Endothelial cell of umbilical vein (primary cell): Measurements from ENCODE around the gene TIGD4. TPM values are rescaled to one million over a fixed set of nuclear protein-coding genes. Genes with fewer than 3 reads are reported as not detected.
A peak's percentile ranks its signal among the peaks of the same experiment; 100 is the strongest.

Source experiments
- BruUV-seq: library from RNA; stranded (reverse); fragments of 400-500 nt; replicated peaks from 2 replicates; lab custom pipeline; 2021; lab: Mats Ljungman, UMichigan
- CTCF ChIA-PET: fragments of 300-600, 350-600 bp; sonication (Branson Sonifier 250); formaldehyde crosslinking; loops from one replicate; lab custom pipeline; 2021; ENCODE audit warnings: antibody characterized with exemption, inconsistent platforms; lab: Charles Lee
- POLR2A ChIA-PET: fragments of 300-600, 350-600 bp; sonication (Branson Sonifier 250); formaldehyde crosslinking; loops from one replicate; lab custom pipeline; 2021; ENCODE audit warnings: antibody characterized with exemption, inconsistent platforms; lab: Charles Lee
- DNase-seq: peaks from one replicate; pipeline ENCODE4 v3.0.0-alpha.2; 2011; ENCODE audit warnings: low read depth, low spot score
- FAIRE-seq: peaks from 2 replicates; lab custom pipeline; 2011; peaks lifted over from hg19 to GRCh38; lab: Jason Lieb, UNC
- H2AFZ ChIP-seq: 2 replicates; pipeline ENCODE4 v1.6.0; 2012; ENCODE audit warnings: low read depth, low read length, control low read depth, inconsistent platforms
- H3K27ac ChIP-seq: 2 replicates; pipeline ENCODE4 v1.5.1; 2011; ENCODE audit warnings: low read depth, mild to moderate bottlenecking, control low read depth, low read length, moderate library complexity; ENCODE audit not compliant: insufficient read depth
- H3K27me3 ChIP-seq, 2 experiments: 2 replicates each; pipeline versions ENCODE4 v1.6.0 to v1.6.1; 2011; ENCODE audit warnings: low read length in 2 of 2, mixed read lengths in 1 of 2; ENCODE audit not compliant: control insufficient read depth in 2 of 2, insufficient read depth in 2 of 2
- H3K36me3 ChIP-seq, 2 experiments: 2 replicates in 1 of 2; 3 replicates in 1 of 2; pipeline ENCODE4 v1.5.1; 2011; ENCODE audit warnings: low read length in 2 of 2, mild to moderate bottlenecking in 1 of 2, moderate library complexity in 1 of 2; ENCODE audit not compliant: control insufficient read depth in 2 of 2, insufficient read depth in 2 of 2; ENCODE audit errors: extremely low read depth in 1 of 2
- H3K4me1 ChIP-seq: 3 replicates; pipeline ENCODE4 v1.5.1; 2011; ENCODE audit warnings: mild to moderate bottlenecking, low read length; ENCODE audit not compliant: control insufficient read depth, insufficient read depth; ENCODE audit errors: extremely low read depth
- H3K4me2 ChIP-seq: 2 replicates; pipeline ENCODE4 v1.6.1; 2011; ENCODE audit warnings: low read length, control low read depth, mixed read lengths; ENCODE audit not compliant: insufficient read depth
- H3K4me3 ChIP-seq, 3 experiments: fragments of 200-600 bp in 1 of 3; sonication (generic), shearing (Covaris generic) in 1 of 3; replicated peaks in 1 of 3; 2 replicates each; pipeline ENCODE4 v1.5.1; 2011 to 2016; ENCODE audit warnings: control low read depth in 3 of 3, low read length in 3 of 3, mild to moderate bottlenecking in 2 of 3, inconsistent platforms in 1 of 3, low read depth in 1 of 3, moderate library complexity in 1 of 3; ENCODE audit not compliant: insufficient read depth in 1 of 3
- H3K79me2 ChIP-seq: 2 replicates; pipeline ENCODE4 v1.6.0; 2012; ENCODE audit warnings: low read length, inconsistent platforms; ENCODE audit not compliant: control insufficient read depth, insufficient read depth
- H3K9ac ChIP-seq: replicated peaks from 2 replicates; pipeline ENCODE3; 2011; ENCODE audit warnings: low read length, control low read depth; ENCODE audit not compliant: insufficient read depth; ENCODE audit errors: extremely low read depth
- H3K9me1 ChIP-seq: replicated peaks from 3 replicates; pipeline ENCODE4 v1.6.0; 2011; ENCODE audit warnings: mild to moderate bottlenecking, low read length; ENCODE audit not compliant: control insufficient read depth, insufficient read depth; ENCODE audit errors: extremely low read depth
- H3K9me3 ChIP-seq: replicated peaks from 2 replicates; pipeline ENCODE4 v1.5.1; 2012; ENCODE audit warnings: low read length, inconsistent platforms; ENCODE audit not compliant: control insufficient read depth, insufficient read depth
- H4K20me1 ChIP-seq: replicated peaks from 2 replicates; pipeline ENCODE3; 2011; ENCODE audit warnings: mild to moderate bottlenecking, low read length; ENCODE audit not compliant: control insufficient read depth, insufficient read depth; ENCODE audit errors: extremely low read depth
- CTCF ChIP-seq, 2 donors: IDR thresholded peaks; 1 replicate in 1 of 2; 2 replicates in 1 of 2; pipeline ENCODE4 v1.5.1; 2011; ENCODE audit warnings: low read length in 2 of 2, mild to moderate bottlenecking in 2 of 2, moderate library complexity in 2 of 2, control low read depth in 1 of 2, inconsistent platforms in 1 of 2, low read depth in 1 of 2; ENCODE audit not compliant: insufficient read depth in 1 of 2; ENCODE audit errors: extremely low read depth in 1 of 2
- EZH2 ChIP-seq: IDR thresholded peaks from 2 replicates; pipeline ENCODE4 v1.6.1; 2012; ENCODE audit warnings: borderline replicate concordance, low read depth, mild to moderate bottlenecking, moderate library complexity, low read length, inconsistent platforms; ENCODE audit not compliant: severe bottlenecking
- FOS ChIP-seq: IDR thresholded peaks from 2 replicates; pipeline ENCODE4 v1.6.1; 2011; ENCODE audit warnings: mild to moderate bottlenecking, low read length, moderate library complexity, borderline replicate concordance; ENCODE audit not compliant: insufficient read depth
- GATA2 ChIP-seq: IDR thresholded peaks from 2 replicates; pipeline ENCODE4 v1.7.0; 2011; ENCODE audit warnings: low read depth, mild to moderate bottlenecking, moderate library complexity, mixed read lengths, low read length; ENCODE audit not compliant: insufficient read length, insufficient read depth
- JUN ChIP-seq: IDR thresholded peaks from 2 replicates; pipeline ENCODE4 v1.6.1; 2011; ENCODE audit warnings: borderline replicate concordance, low read depth; ENCODE audit not compliant: insufficient read length, insufficient read depth
- MAX ChIP-seq: IDR thresholded peaks from 2 replicates; pipeline ENCODE4 v1.6.1; 2011; ENCODE audit not compliant: insufficient read depth, insufficient read length
- MYC ChIP-seq: IDR thresholded peaks from one replicate; pipeline ENCODE4 v1.6.1; 2011; ENCODE audit warnings: mild to moderate bottlenecking, low read depth, low read length
- POLR2A ChIP-seq: IDR thresholded peaks from 2 replicates; pipeline ENCODE4 v1.6.1; 2012; ENCODE audit warnings: low read depth, mild to moderate bottlenecking, control low read depth, low read length
- POLR2AphosphoS5 ChIP-seq: IDR thresholded peaks from 2 replicates; pipeline ENCODE4 v1.6.1; 2012; ENCODE audit warnings: low read depth, mild to moderate bottlenecking, control low read depth, low read length, moderate library complexity; ENCODE audit not compliant: insufficient read depth
- dilution Hi-C: fragments of 300-500 bp; cut with MboI; formaldehyde crosslinking; loops from one replicate; pipeline ENCODE4 v1.15.0; 2019; ENCODE audit warnings: low sequenced_read_pairs; ENCODE audit not compliant: extremely low pct_ligation_motif_present
- intact Hi-C: fragments of 100-400 bp; cut with micrococcal nuclease; formaldehyde crosslinking; loops from one replicate; pipeline ENCODE4 v1.10.0; 2022
- polyA plus RNA-seq, 4 experiments: library from polyadenylated mRNA; depleted of rRNA in 3 of 4; stranded (reverse) in 3 of 4; unstranded in 1 of 4; fragments of >200 nt; gene quantifications; 2 replicates each; pipeline versions ENCODE4 v1.2.1 to v1.2.3, GENCODE V29; 2011 to 2012; ENCODE audit warnings: missing spikeins in 1 of 4
- total RNA-seq: library from RNA; stranded (reverse); gene quantifications from 2 replicates; pipeline ENCODE4 v1.2.3, GENCODE V29; 2021

TIGD4 gene
- total and polyA plus RNA-seq, 2 donors (not counting 3 experiments of a cell fraction or from before 2014, with no cell fraction given): 0.03 to 0.18 TPM

DNA sequence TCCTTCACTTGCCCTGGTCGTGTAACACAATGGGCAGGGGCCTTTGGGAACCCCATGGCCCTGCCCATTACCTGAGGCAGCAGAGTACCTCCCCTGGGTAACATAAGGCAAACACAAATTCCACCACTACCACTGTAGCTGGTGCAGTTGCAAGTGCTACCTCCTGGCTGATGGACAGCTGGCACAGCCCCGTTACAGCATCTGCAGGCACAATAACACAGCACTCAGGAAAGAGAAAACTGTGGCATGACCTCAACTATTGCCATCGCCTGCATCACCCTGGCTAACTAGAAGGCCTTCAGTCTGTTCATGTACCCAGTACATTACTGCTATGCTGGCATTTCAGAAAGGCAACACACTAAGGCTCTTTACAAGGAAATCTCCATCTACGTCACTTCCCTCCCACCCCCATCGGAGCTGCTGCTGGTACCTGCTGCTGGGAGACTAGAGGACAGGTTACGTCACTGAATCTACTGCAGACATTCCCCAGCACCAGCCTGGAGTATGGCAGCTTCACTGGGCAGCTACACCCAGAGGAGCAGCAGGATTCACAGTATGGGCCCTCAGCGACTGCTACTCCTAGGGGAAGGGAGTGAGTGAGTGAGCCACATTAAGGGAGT lies 39.6 kb upstream of the TIGD4 start:
- intact Hi-C loops (no loop called here), dilution Hi-C loops (no loop called here)
- Histone ChIP-seq H3K4me3 (no peak overlapping the region), H3K9me3 (no peaks in the 10 kb centered on the region), H3K79me2 (peaks cover 2% of the 10 kb centered on the region), H3K4me1 (peaks cover 4% of the 10 kb centered on the region), H3K27me3 (no peaks in the 10 kb centered on the region), H3K36me3 (no peaks in the 10 kb centered on the region), H2AFZ (no peak overlapping the region), H3K9ac (no peak overlapping the region), H3K27ac (no peak overlapping the region), H3K4me2 (no peak overlapping the region), H4K20me1 (no peaks in the 10 kb centered on the region), H3K9me1 (no peaks in the 10 kb centered on the region)
- FAIRE-seq: no peak
- ChIA-PET CTCF (interaction anchor here (0.7 kb wide), 1 partner anchor 9 kb away, joined by 4 read pairs; no protein-coding TSS in a partner anchor), POLR2A (no interaction called here)
- no peak for TF ChIP-seq FOS
- TF ChIP-seq POLR2A: no peak
- TF ChIP-seq JUN: no peak
- TF ChIP-seq MAX: no peak
- BruUV-seq: no TSS peak
- no peak for DNase-seq

- POLR2A ChIA-PET: no interaction called here
- H2AFZ ChIP-seq: no peak overlapping the region
- no peaks in the 10 kb centered on the region for H3K27me3 ChIP-seq
- CTCF ChIA-PET: no interaction called here
- no peak for TF ChIP-seq MYC
- TF ChIP-seq FOS: no peak
- TF ChIP-seq MAX: no peak
- no peak for TF ChIP-seq CTCF (IDR thresholded peaks at IDR 0.05; ENCODE audit: extremely low read depth in 1 of 2, insufficient read depth in 1 of 2, low read depth in 1 of 2, low read length in 2 of 2)
- no peak for TF ChIP-seq POLR2AphosphoS5
- TF ChIP-seq POLR2A: no peak
- TF ChIP-seq JUN: no peak
- TF ChIP-seq EZH2: no peak
- TF ChIP-seq GATA2: no peak
- no TSS peak for BruUV-seq
- no peak overlapping the region for H3K4me3 ChIP-seq
- dilution Hi-C loops (no loop called here), intact Hi-C loops (no loop called here)
- no peak overlapping the region for H3K9ac ChIP-seq
- FAIRE-seq: no peak
- no peaks in the 10 kb centered on the region for H3K36me3 ChIP-seq
- no peak overlapping the region for H3K27ac ChIP-seq
- H3K9me3 ChIP-seq: no peaks in the 10 kb centered on the region
- no peaks in the 10 kb centered on the region for H4K20me1 ChIP-seq
- H3K9me1 ChIP-seq: no peaks in the 10 kb centered on the region
- peak; percentile 49 for DNase-seq
- peaks cover 2% of the 10 kb centered on the region for H3K79me2 ChIP-seq
- peaks cover 4% of the 10 kb centered on the region for H3K4me1 ChIP-seq
- H3K4me2 ChIP-seq: peak overlapping the region; percentile 38
These were observed 37.8 kb upstream of the TIGD4 start for GRCh38 chr4:152817331-152817730.
